Measurements from ENCODE around the gene FRMD3.

Gene FRMD3

GRCh38 chr9:83204047-83204446, 334.2 kb downstream of the FRMD3 start:
- H3K36me3 ChIP-seq (ENCODE audit: insufficient read depth, low read depth, low read length): no peaks in the 10 kb centered on the region
- H3K9ac ChIP-seq (ENCODE audit: low read depth, low read length): no peak overlapping the region
- no peak overlapping the region for H3K27ac ChIP-seq (ENCODE audit: low read length)
- H3K4me3 ChIP-seq (ENCODE audit: low read length): no peak overlapping the region
- no peaks in the 10 kb centered on the region for H3K9me3 ChIP-seq (ENCODE audit: insufficient read depth, low read depth, low read length)
- H3K27me3 ChIP-seq (ENCODE audit: insufficient read depth, low read length): no peaks in the 10 kb centered on the region
- no peaks in the 10 kb centered on the region; the same call in 1 of the 2 replicates for H3K4me1 ChIP-seq (ENCODE audit: insufficient read depth, low read length)

DNA sequence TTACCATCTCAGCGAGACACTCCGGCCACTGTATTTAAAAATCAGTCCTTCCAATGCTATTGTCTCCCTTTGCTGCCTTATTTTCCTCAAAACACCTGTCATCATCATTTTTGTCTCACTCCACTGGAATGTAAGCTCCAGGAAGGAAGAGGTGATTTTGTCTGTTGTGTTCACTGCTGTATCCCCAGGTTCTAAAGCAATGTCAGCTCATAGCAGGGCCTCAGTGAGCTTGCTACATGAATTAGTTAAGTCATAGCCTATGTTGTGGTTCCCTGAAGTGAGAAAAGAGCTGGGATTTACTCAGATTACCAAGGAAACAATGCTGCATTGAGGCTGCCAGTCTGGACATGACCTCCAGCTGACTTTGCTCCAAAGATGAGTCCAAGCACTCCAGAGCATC, 337.7 kb downstream of the FRMD3 start:
- Histone ChIP-seq H3K9me3 (ENCODE audit: insufficient read depth, low read depth, low read length) (no peaks in the 10 kb centered on the region), H3K27ac (ENCODE audit: low read length) (no peak overlapping the region), H3K27me3 (ENCODE audit: insufficient read depth, low read length) (no peaks in the 10 kb centered on the region), H3K4me1 (ENCODE audit: insufficient read depth, low read length) (no peaks in the 10 kb centered on the region; the same call in 1 of the 2 replicates), H3K36me3 (ENCODE audit: insufficient read depth, low read depth, low read length) (no peaks in the 10 kb centered on the region), H3K4me3 (ENCODE audit: low read length) (no peak overlapping the region), H3K9ac (ENCODE audit: low read depth, low read length) (no peak overlapping the region)

DNA sequence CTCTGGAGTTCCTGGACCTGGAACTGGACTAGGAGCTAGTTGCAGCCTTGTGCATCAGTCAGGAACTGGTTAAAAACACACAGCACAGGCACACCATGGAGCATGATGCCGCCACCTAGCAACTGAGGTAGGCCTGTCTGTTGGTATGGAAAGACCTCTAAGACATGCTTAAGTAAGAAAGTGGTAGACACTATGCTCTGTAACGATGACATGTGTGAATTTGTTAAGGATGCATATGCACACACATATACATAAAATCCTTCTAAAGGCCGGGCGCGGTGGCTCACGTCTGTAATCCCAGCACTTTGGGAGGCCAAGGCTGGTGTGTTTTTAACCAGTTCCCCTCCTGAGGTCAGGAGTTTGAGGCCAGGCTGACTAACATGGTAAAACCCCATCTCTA, 338.4 kb downstream of the FRMD3 start:
- Histone ChIP-seq H3K36me3 (ENCODE audit: insufficient read depth, low read depth, low read length) (no peaks in the 10 kb centered on the region), H3K9me3 (ENCODE audit: insufficient read depth, low read depth, low read length) (no peaks in the 10 kb centered on the region), H3K9ac (ENCODE audit: low read depth, low read length) (no peak overlapping the region), H3K4me3 (ENCODE audit: low read length) (no peak overlapping the region), H3K27ac (ENCODE audit: low read length) (no peak overlapping the region), H3K27me3 (ENCODE audit: insufficient read depth, low read length) (no peaks in the 10 kb centered on the region), H3K4me1 (ENCODE audit: insufficient read depth, low read length) (no peaks in the 10 kb centered on the region; the same call in 1 of the 2 replicates)

- no peaks in the 10 kb centered on the region for H3K9me3 ChIP-seq (ENCODE audit: insufficient read depth, low read depth, low read length)
- no peak overlapping the region for H3K27ac ChIP-seq (ENCODE audit: low read length)
Measured at GRCh38 chr9:83199240-83199639, 339.0 kb downstream of the FRMD3 start.

GRCh38 chr9:83198371-83198770, 339.8 kb downstream of the FRMD3 start:
- no peaks in the 10 kb centered on the region for H3K36me3 ChIP-seq (ENCODE audit: insufficient read depth, low read depth, low read length)
- no peak overlapping the region for H3K9ac ChIP-seq (ENCODE audit: low read depth, low read length)
- H3K27ac ChIP-seq (ENCODE audit: low read length): no peak overlapping the region
- no peak overlapping the region for H3K4me3 ChIP-seq (ENCODE audit: low read length)
- no peaks in the 10 kb centered on the region; the same call in 1 of the 2 replicates for H3K4me1 ChIP-seq (ENCODE audit: insufficient read depth, low read length)
- H3K27me3 ChIP-seq (ENCODE audit: insufficient read depth, low read length): no peaks in the 10 kb centered on the region
- H3K9me3 ChIP-seq (ENCODE audit: insufficient read depth, low read depth, low read length): no peaks in the 10 kb centered on the region

More at GRCh38 chr9:83199240-83199639, 339.0 kb downstream of the FRMD3 start:
- no peak overlapping the region for H3K9ac ChIP-seq (ENCODE audit: low read depth, low read length)
- no peaks in the 10 kb centered on the region for H3K36me3 ChIP-seq (ENCODE audit: insufficient read depth, low read depth, low read length)
- no peak overlapping the region for H3K4me3 ChIP-seq (ENCODE audit: low read length)
- H3K27me3 ChIP-seq (ENCODE audit: insufficient read depth, low read length): no peaks in the 10 kb centered on the region
- no peaks in the 10 kb centered on the region; the same call in 1 of the 2 replicates for H3K4me1 ChIP-seq (ENCODE audit: insufficient read depth, low read length)

GRCh38 chr9:83197591-83197990, 340.6 kb downstream of the FRMD3 start:
- Histone ChIP-seq H3K27ac (ENCODE audit: low read length) (no peak overlapping the region), H3K36me3 (ENCODE audit: insufficient read depth, low read depth, low read length) (no peaks in the 10 kb centered on the region)

DNA sequence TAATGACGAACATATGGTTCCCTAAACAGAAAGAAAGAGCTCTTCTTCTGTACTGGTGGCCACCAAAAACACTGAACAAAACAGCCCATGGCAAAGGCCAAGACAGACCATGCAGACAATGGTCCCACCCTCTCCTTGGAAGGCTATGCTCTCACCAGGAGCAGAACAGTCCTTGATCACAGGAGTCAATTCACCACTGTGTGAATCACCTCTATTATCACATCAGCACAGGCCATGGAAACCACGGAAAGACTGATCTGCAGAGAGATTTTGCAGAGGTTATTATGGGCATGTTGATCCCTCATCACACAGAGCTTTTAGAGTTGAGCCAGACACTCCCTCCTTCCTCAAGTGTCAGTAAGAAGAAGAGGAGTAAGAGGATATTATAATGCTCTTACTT, 341.3 kb downstream of the FRMD3 start:
- H3K27me3 ChIP-seq (ENCODE audit: insufficient read depth, low read length): no peaks in the 10 kb centered on the region
- no peaks in the 10 kb centered on the region for H3K36me3 ChIP-seq (ENCODE audit: insufficient read depth, low read depth, low read length)
- no peak overlapping the region for H3K4me3 ChIP-seq (ENCODE audit: low read length)
- no peaks in the 10 kb centered on the region for H3K9me3 ChIP-seq (ENCODE audit: insufficient read depth, low read depth, low read length)
- no peak overlapping the region for H3K9ac ChIP-seq (ENCODE audit: low read depth, low read length)
- H3K27ac ChIP-seq (ENCODE audit: low read length): no peak overlapping the region
- H3K4me1 ChIP-seq (ENCODE audit: insufficient read depth, low read length): no peaks in the 10 kb centered on the region; the same call in 1 of the 2 replicates

More at GRCh38 chr9:83197591-83197990, 340.6 kb downstream of the FRMD3 start:
- Histone ChIP-seq H3K9me3 (ENCODE audit: insufficient read depth, low read depth, low read length) (no peaks in the 10 kb centered on the region), H3K4me3 (ENCODE audit: low read length) (no peak overlapping the region), H3K27me3 (ENCODE audit: insufficient read depth, low read length) (no peaks in the 10 kb centered on the region), H3K4me1 (ENCODE audit: insufficient read depth, low read length) (no peaks in the 10 kb centered on the region; the same call in 1 of the 2 replicates), H3K9ac (ENCODE audit: low read depth, low read length) (no peak overlapping the region)

Data from iPS-20b (cell line).